Fibroblast of pulmonary artery (primary cell): ENCODE measurements around the gene PELO.

Experiments used
- DNase-seq: peaks from one replicate; pipeline ENCODE4 v3.0.0-alpha.2; 2010; ENCODE audit warnings: low read depth
- H3K4me3 ChIP-seq: replicated peaks from 2 replicates; pipeline ENCODE4 v1.5.1; 2011; ENCODE audit warnings: low read depth, mild to moderate bottlenecking, control low read depth, low read length, moderate library complexity
- TF ChIP-seq, protein P1 (sequence below): IDR thresholded peaks from 2 replicates; pipeline ENCODE4 v1.5.1; 2011; ENCODE audit warnings: mild to moderate bottlenecking, control low read depth, low read length, inconsistent platforms; ENCODE audit errors: missing control alignments

Gene PELO

DNA sequence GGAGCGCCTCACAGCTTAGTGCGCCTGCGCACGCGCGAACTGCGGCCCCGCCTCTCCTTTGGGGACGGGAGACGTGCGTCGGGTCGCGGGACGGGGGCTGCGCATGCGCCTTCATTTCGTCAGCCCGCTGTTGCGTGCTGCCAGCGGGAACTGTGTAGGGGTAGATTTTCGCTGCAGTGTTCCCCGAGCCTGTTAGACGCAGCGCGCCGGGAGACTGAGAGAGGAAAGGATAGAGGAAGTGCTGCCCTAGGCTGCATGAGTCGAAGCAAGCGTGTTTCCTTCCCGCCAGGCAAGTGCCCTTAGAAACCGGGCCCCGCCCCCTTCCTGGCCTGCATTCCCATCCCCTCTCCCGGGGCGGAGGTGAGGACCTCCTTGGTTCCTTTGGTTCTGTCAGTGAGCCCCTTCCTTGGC, 12.3 kb downstream of the PELO start:
- peak overlapping the region; percentile 76 for H3K4me3 ChIP-seq
- peak; percentile 96 for DNase-seq
- TF ChIP-seq, protein P1, sequence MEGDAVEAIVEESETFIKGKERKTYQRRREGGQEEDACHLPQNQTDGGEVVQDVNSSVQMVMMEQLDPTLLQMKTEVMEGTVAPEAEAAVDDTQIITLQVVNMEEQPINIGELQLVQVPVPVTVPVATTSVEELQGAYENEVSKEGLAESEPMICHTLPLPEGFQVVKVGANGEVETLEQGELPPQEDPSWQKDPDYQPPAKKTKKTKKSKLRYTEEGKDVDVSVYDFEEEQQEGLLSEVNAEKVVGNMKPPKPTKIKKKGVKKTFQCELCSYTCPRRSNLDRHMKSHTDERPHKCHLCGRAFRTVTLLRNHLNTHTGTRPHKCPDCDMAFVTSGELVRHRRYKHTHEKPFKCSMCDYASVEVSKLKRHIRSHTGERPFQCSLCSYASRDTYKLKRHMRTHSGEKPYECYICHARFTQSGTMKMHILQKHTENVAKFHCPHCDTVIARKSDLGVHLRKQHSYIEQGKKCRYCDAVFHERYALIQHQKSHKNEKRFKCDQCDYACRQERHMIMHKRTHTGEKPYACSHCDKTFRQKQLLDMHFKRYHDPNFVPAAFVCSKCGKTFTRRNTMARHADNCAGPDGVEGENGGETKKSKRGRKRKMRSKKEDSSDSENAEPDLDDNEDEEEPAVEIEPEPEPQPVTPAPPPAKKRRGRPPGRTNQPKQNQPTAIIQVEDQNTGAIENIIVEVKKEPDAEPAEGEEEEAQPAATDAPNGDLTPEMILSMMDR = no peak

DNA sequence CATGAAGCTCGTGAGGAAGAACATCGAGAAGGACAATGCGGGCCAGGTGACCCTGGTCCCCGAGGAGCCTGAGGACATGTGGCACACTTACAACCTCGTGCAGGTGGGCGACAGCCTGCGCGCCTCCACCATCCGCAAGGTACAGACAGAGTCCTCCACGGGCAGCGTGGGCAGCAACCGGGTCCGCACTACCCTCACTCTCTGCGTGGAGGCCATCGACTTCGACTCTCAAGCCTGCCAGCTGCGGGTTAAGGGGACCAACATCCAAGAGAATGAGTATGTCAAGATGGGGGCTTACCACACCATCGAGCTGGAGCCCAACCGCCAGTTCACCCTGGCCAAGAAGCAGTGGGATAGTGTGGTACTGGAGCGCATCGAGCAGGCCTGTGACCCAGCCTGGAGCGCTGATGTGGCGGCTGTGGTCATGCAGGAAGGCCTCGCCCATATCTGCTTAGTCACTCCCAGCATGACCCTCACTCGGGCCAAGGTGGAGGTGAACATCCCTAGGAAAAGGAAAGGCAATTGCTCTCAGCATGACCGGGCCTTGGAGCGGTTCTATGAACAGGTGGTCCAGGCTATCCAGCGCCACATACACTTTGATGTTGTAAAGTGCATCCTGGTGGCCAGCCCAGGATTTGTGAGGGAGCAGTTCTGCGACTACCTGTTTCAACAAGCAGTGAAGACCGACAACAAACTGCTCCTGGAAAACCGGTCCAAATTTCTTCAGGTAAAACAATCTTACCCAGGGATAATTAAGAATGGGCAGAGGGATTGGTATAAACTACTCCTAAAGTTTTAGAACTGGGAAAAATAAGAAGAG, 12.9 kb downstream of the PELO start:
- TF ChIP-seq, protein P1 = peak; percentile 6
- peak; percentile 64 for DNase-seq

DNA sequence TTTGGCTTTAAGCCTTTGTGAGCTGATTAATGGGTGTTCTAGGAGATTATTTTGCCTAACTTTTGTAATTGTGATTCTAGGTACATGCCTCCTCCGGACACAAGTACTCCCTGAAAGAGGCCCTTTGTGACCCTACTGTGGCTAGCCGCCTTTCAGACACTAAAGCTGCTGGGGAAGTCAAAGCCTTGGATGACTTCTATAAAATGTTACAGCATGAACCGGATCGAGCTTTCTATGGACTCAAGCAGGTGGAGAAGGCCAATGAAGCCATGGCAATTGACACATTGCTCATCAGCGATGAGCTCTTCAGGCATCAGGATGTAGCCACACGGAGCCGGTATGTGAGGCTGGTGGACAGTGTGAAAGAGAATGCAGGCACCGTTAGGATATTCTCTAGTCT, 13.6 kb downstream of the PELO start:
- DNase-seq = no peak
- peak overlapping the region; percentile 76 for H3K4me3 ChIP-seq
- TF ChIP-seq, protein P1 = no peak

More for the DNA sequence above, 12.9 kb downstream of the PELO start:
- peak overlapping the region; percentile 76 for H3K4me3 ChIP-seq

GRCh38 chr5:52802272-52802973, 14.7 kb downstream of the PELO start:
- TF ChIP-seq, protein P1 = no peak
- DNase-seq = no peak
- H3K4me3 ChIP-seq = peak overlapping the region; percentile 76

- H3K4me3 ChIP-seq = peak overlapping the region; percentile 76
- no peak for DNase-seq
- TF ChIP-seq, protein P1 = no peak
Observed at GRCh38 chr5:52802974-52803336, 15.2 kb downstream of the PELO start.

GRCh38 chr5:52804387-52804791, 16.7 kb downstream of the PELO start:
- peak overlapping the region; percentile 19 for H3K4me3 ChIP-seq
- TF ChIP-seq, protein P1 = no peak

GRCh38 chr5:52804981-52805380, 17.3 kb downstream of the PELO start:
- TF ChIP-seq, protein P1 = no peak
- DNase-seq = no peak
- H3K4me3 ChIP-seq = no peak overlapping the region

More at GRCh38 chr5:52804387-52804791, 16.7 kb downstream of the PELO start:
- peak; percentile 40 for DNase-seq
